ENCODE measurements around the gene SCML2.

GRCh38 chrX:18228069-18228468 lies 126.4 kb downstream of the SCML2 start:
- TF ChIP-seq, protein P1, sequence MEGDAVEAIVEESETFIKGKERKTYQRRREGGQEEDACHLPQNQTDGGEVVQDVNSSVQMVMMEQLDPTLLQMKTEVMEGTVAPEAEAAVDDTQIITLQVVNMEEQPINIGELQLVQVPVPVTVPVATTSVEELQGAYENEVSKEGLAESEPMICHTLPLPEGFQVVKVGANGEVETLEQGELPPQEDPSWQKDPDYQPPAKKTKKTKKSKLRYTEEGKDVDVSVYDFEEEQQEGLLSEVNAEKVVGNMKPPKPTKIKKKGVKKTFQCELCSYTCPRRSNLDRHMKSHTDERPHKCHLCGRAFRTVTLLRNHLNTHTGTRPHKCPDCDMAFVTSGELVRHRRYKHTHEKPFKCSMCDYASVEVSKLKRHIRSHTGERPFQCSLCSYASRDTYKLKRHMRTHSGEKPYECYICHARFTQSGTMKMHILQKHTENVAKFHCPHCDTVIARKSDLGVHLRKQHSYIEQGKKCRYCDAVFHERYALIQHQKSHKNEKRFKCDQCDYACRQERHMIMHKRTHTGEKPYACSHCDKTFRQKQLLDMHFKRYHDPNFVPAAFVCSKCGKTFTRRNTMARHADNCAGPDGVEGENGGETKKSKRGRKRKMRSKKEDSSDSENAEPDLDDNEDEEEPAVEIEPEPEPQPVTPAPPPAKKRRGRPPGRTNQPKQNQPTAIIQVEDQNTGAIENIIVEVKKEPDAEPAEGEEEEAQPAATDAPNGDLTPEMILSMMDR (IDR thresholded peaks at IDR 0.05), result no peak
- no peak for TF ChIP-seq POLR2A (IDR thresholded peaks at IDR 0.05)
